Measurements from ENCODE around the gene FBXO31. TPM values are rescaled to one million over a fixed set of nuclear protein-coding genes. Genes with fewer than 3 reads are reported as not detected.

FBXO31 gene
- total RNA-seq, 1 donor from 2014 or later, result 66.9 TPM

DNA sequence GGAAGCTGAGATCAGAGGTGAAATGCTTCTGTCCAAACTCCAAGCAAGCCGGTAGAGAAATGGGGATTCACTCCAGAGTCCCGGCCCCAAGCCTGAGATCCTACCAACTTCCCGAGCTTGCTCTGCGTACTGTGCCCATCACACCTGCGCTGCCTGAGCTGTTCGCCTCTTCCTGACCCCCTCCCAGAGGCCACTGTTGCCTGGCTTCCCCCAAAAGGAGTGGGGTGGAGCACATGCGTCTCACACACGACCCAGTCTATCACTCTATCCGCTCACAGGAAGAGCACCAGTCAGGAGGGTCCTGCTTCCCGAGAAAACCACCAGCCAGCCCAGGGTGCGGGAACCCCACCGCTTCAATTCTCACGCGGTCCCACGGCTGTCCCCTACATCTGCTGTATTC lies 52.9 kb downstream of the FBXO31 start:
- no peak for DNase-seq (ENCODE audit: low spot score)

GRCh38 chr16:87330257-87330624 lies 53.3 kb downstream of the FBXO31 start:
- DNase-seq (ENCODE audit: low spot score), result no peak

DNA sequence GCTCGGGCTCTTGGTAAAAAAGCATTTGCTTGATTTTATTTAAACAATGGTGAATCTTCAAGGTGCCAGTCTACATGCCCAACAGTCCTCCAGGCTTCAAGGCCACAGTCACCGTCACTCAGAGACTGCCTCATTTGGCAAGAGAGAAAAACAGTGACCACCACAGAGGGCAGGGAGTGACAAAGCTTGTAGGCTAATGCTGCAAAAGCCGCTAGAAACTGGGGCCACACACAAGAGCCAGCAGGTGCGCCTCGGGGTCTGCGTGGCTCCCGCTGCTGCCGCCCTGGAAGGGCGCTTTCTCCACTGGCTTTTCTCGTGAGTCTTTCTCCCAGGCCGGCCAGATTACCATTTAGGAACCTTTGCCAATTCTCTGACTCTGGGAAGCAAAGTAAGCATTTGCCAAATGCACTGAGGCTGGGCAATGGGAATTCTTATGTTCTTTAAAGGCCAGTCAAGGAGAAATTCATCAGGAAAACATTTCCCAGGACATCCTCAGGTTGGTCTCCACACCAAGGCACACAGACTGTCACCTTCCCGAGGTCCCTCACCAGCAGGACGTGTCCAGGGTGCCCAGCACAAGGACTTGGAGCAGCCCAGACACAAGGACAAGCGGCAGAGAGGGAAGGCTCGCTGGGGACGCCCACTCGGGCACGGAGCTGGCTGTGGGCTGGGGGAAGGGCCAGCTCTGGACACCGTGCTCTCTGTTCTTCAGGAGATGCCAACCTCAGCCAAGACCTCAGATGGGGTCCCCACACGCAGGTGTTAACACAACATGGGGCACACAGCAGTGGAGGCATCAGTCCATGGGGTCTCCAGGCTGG lies 53.9 kb downstream of the FBXO31 start:
- DNase-seq (ENCODE audit: low spot score), result no peak

- no peak for DNase-seq (ENCODE audit: low spot score)
Observed at GRCh38 chr16:87328846-87329245, 54.7 kb downstream of the FBXO31 start.

GRCh38 chr16:87327798-87328495 lies 55.6 kb downstream of the FBXO31 start:
- DNase-seq (ENCODE audit: low spot score), result no peak

- DNase-seq (ENCODE audit: low spot score), result no peak
Observed at GRCh38 chr16:87326151-87326571, 57.4 kb downstream of the FBXO31 start.

DNA sequence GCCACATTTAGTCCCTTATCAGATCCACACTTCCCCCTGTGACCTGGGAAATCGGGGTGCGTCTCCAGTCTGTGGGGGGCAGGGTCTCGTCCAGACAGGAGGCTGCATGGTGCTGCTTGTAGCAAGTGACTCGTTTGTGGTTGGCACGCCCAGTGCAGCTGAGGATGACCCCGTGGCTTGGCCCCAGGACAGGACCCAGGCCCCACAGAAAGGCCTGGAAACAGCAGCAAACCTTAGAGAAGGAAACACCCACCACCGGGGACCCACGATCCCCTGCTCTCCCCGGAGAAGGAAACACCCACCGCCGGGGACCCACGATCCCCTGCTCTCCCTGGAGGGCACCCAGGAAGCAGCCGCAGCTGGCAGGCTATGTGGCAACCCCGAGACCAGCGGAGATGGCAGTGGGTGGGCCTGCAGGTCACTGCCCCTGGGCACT lies 58.1 kb downstream of the FBXO31 start:
- no peak for DNase-seq (ENCODE audit: low spot score)

DNA sequence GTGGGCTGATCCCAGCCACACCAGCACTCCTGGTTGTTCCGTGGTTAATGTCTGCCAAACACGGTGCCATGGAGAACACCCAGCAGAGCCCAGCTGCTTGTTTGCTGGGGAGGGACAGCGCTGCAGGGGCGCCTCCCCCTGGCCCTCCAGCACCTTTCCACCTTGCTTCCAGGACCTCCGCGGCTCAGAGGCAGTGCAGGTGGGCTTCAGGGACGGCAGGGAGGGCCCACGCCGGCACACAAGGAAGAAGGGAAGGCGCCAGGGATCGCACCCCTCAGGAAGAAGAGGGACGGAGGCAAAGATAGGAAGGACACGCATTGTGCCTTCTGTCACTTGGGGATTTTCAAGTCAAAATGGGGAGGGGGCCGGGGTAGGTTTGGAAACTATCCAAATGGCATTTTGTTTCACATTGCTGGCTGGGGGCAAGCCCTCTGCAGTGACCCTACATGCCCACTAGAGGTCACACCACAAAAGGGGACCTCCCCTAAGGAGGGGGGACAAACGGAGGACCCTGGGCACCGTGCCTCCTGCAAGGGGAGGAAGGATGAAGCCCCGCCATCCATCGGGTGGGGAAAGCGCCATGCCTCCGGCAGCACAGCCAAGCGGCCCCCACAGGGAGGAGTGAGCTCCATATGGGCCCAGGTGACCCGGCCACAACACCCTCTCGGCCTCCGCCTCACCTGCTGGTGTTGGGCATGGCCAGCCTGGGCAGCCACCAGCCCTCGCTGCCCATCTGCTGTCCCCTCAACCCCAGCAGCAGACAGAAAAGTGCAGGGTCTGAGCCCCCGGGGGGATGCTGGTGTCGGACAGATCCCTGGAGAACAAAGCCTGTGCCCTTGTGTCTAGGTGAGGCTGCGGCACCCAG lies 58.9 kb downstream of the FBXO31 start:
- DNase-seq (ENCODE audit: low spot score), result no peak

GRCh38 chr16:87323727-87324410 lies 59.7 kb downstream of the FBXO31 start:
- DNase-seq (ENCODE audit: low spot score), result no peak

DNA sequence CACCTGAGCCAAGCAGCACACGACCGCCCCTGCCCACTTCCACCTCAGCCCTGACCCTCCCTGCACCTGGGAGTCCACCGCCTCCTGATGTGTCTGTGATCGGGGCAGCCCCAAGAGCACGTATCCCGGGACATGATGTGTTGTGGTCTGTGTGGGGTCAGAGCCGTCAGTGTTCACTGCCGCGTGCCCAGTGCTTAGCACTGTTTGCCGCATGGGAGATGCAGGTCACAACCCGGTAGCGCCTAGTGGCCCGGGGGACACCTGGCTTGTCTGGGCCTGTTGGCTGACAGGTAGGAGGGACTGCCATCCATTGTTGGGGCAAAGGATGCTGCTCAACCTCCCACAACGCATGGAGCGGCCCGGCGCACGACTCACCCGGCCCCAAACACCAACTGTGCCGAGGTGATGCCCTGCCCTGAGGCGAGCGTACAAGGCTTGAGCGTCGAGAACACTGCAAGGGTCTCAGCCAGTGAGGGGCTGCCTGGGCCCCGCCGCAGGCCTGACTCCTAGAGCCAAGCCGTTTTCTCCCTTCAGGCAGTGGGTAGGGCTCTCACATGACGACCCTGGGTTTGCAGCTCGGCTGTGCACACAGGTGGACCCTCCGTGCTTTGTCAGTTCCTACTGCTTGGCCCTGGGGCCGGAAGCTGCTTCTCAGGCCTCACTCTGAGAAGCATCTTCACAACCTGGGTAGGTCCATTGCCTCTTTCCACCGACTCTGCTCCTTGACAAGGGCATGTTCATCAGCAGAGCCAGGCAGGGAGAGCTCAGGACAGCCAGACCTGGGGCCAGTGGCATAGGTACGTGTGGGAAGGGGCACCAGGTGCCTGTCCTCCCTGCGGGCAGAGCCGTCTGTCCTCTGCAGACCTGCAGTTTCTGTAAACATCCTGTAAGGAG lies 60.5 kb downstream of the FBXO31 start:
- no peak for DNase-seq (ENCODE audit: low spot score)

DNA sequence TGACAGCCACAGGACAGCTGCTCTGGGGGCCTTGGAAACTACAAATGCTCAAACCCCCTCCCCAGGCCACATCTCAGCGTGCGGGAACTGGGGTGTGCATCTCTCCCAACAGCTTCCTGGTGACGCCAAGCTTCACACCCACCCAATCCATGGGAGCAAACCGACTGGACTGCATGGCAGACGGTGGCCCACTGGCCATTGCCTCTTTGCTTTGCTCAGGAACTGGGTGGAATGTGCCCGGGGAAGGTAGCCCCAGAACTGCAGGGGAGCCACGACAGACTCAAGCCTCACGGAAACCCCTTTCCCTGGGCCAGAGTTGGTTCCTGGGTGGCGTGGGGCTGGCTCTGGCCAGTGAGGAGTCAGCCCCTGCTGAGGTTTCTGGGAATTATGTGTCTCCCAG lies 61.2 kb downstream of the FBXO31 start:
- no peak for DNase-seq (ENCODE audit: low spot score)

- no peak for DNase-seq (ENCODE audit: low spot score)
Observed at GRCh38 chr16:87321336-87322107, 62.1 kb downstream of the FBXO31 start.

DNA sequence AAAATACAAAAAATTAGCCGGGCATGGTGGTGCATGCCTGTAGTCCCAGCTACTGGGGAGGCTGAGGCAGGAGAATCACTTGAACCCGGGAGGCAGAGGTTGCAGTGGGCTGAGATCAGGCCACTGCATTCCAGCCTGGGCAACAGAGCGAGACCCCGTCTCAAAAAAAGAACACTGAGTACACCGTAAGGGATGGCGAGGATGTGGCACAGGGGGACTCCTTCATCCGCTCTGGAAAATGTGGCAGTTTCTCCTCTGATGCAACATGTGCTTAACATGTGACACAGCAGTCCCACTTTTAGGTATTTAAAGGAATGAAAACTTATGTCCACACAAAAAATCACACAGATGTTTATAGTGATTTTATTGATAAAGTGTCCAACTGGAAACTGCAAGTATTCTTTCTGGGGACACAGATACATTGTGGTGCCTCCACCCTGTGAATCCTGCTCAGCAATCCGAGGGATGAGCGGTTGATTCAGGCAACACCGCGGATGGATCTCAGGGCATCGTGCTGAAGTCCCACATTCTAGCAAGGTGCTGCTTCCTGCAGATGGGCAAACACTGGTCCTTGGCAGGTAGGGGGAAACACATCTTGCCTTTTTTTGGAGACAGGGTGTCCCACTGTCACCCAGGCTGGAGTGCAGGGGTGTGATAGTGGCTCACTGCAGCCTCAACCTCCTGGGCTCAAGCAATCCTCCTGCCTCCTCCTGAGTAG lies 62.9 kb downstream of the FBXO31 start:
- no peak for DNase-seq (ENCODE audit: low spot score)

GRCh38 chr16:87319997-87320491 lies 63.5 kb downstream of the FBXO31 start:
- no peak for DNase-seq (ENCODE audit: low spot score)

DNA sequence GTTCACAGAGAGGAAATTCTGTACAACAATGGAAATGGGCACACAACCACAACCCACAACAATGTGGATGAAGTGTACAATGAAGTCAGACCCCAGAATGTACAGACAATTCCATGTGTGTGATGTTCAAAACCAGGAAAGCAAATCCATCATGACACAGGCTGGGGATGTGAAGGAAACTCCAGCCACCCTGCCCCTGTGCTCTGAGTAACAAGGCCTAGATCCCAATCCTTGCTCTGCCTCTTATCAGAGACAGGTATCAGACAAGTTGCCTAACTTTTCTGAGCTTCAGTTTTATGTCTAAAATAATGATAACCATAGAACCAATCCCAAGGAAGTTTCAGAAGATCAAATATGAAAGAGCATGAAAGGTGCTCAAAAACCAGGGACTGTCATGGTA lies 64.6 kb downstream of the FBXO31 start:
- no peak for DNase-seq (ENCODE audit: low spot score)

DNA sequence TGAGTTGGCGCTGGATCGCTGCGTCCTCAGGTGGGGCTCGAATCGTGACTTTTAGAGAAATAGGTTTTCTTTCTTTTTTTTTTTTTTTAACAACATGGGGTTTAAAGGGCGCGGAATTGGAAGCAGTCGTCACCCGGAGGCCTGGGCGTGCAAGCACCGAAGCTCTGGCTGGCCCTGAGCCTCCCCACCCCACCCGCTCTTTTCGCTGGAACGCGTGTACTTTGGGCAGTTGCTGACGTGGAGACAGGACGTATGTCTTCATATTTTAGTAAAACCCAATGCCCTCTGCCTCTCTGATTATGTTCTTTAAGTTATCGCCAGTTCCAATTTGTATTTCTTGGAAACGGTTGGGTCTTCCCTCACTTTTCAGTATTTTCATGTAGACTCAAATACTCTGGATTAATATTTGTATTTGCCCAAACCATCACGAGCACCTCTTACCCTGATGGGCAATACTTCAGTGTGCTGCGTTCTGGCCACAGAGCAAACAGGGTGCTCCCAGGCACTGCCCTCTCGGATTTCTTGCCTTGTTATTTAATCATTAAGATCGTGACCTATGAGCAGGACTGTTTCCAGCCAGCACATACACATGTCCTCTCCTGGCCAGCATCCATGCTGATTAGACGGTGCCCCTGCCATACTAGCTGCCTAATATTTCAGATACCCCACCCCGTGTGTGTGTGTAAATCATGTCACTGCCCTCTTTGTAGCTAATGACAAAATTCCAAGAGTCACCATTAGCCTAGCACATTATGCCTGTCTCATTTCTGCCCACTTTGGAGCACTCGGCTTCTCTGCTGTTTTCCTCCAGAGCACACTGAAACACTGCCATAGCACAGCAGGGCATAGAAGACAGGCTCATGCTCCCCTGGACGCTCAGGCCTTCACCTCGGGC lies 65.6 kb downstream of the FBXO31 start:
- no peak for DNase-seq (ENCODE audit: low spot score)

Measured in mesenteric fat pad (tissue), 1 donor.